ENCODE data around the gene GTF2H2.
"Not testable (repeated sequence)": the region's sequence is repeated elsewhere in the genome, so short reads cannot be mapped to it uniquely, and the experiment has no call there.

- not testable (repeated sequence) for TF ChIP-seq ZNF596 (tag by site-specific recombination; IDR thresholded peaks at IDR 0.05); SP2 (tag by site-specific recombination; IDR thresholded peaks at IDR 0.05); CTCF (tag by site-specific recombination; IDR thresholded peaks at IDR 0.05); KLF1 (tag by site-specific recombination; IDR thresholded peaks at IDR 0.05); REST (tag by site-specific recombination; IDR thresholded peaks at IDR 0.05); PBX3 (CRISPR knock-in tag; IDR thresholded peaks at IDR 0.05); ZNF76 (tag by site-specific recombination; IDR thresholded peaks at IDR 0.05; ENCODE audit: borderline replicate concordance, low read depth)
Measured at GRCh38 chr5:71086145-71086544, 18.7 kb upstream of the GTF2H2 start.

All from HEK293 (cell line).